AG08396 (cell line): ENCODE measurements around the gene CRYGN.

Experiments used
- DNase-seq: peaks from one replicate; pipeline ENCODE4 v3.0.0; 2012; ENCODE audit warnings: low spot score, mixed read lengths

Gene CRYGN

GRCh38 chr7:151426904-151427704, 12.8 kb downstream of the CRYGN start:
- DNase-seq, result no peak

- DNase-seq, result peak; percentile 81
Observed at GRCh38 chr7:151426441-151426903, 13.5 kb downstream of the CRYGN start.

- peak; percentile 71 for DNase-seq
Observed at GRCh38 chr7:151425670-151426440, 14.1 kb downstream of the CRYGN start.

- DNase-seq, result no peak
Observed at GRCh38 chr7:151424799-151425198, 15.1 kb downstream of the CRYGN start.

- DNase-seq, result no peak
Observed at GRCh38 chr7:151423936-151424335, 16.0 kb downstream of the CRYGN start.

- DNase-seq, result no peak
Observed at GRCh38 chr7:151423226-151423625, 16.7 kb downstream of the CRYGN start.

GRCh38 chr7:151422212-151422611, 17.7 kb downstream of the CRYGN start:
- DNase-seq, result no peak

- no peak for DNase-seq
Observed at GRCh38 chr7:151420144-151420543, 19.8 kb downstream of the CRYGN start.

- DNase-seq, result no peak
Observed at GRCh38 chr7:151416941-151417315, 23.0 kb downstream of the CRYGN start.

GRCh38 chr7:151416112-151416940, 23.6 kb downstream of the CRYGN start:
- no peak for DNase-seq

- no peak for DNase-seq
Observed at GRCh38 chr7:151415375-151416105, 24.4 kb downstream of the CRYGN start.

- DNase-seq, result no peak
Observed at GRCh38 chr7:151413241-151413640, 26.7 kb downstream of the CRYGN start.

GRCh38 chr7:151412318-151412717, 27.6 kb downstream of the CRYGN start:
- DNase-seq, result no peak

GRCh38 chr7:151411551-151411950, 28.4 kb downstream of the CRYGN start:
- DNase-seq, result no peak

- no peak for DNase-seq
Observed at GRCh38 chr7:151410405-151411390, 29.2 kb downstream of the CRYGN start.

GRCh38 chr7:151409667-151410404, 30.1 kb downstream of the CRYGN start, which contains the start of gene WDR86:
Gene WDR86, minus strand, starts transcription at chr7:151410038. Its CDS starts 449 bp downstream, at chr7:151409589.
- no peak for DNase-seq

GRCh38 chr7:151408839-151409666, 30.9 kb downstream of the CRYGN start:
- no peak for DNase-seq

GRCh38 chr7:151408498-151408838, 31.5 kb downstream of the CRYGN start:
- DNase-seq, result no peak
